T1000 (cell line): Measurements from ENCODE around the gene ADIPOQ.
"Not testable (repeated sequence)": the region's sequence is repeated elsewhere in the genome, so short reads cannot be mapped to it uniquely, and the experiment has no call there.

Experiments
- DNase-seq: peaks from one replicate; lab custom pipeline; 2025; ENCODE audit warnings: mixed read lengths; lab: John Stamatoyannopoulos, UW

The ADIPOQ gene

DNA sequence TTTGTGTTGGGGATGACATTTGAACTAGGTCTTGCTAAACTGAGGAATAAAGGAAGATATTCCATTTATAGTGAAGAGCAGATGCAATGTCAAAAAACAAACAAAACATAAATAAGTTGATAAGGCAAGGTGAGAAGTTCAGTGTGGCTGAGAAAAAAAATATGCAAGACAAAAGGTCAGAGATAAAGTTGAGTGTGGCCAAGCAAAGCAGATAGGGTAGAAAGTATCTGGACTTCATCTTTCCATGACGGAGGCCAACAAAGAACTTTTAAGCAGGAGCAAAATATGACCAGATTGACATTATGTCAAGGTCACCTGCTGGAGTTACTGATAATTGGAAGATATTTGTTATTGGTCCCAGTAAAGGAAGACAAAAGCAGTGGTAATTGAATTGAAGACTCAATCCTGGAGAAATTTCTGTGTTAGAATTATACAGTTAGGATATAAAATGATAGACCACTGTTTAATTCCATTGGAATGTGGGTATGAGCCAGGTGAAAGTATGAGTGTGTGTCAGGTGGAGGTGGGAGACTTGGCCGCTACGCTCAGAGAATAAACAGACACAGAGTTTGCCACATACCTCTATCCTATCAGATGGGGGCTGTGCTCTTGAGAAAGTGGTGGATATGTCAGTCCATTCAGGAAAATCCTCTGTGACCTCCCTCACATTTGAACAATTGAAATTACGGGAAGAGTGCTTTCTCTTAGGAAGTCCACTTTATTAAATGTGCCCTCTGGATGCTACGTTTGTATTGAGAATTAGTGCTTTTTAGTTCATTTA lies 28.1 kb downstream of the ADIPOQ start:
- DNase-seq, result no peak

DNA sequence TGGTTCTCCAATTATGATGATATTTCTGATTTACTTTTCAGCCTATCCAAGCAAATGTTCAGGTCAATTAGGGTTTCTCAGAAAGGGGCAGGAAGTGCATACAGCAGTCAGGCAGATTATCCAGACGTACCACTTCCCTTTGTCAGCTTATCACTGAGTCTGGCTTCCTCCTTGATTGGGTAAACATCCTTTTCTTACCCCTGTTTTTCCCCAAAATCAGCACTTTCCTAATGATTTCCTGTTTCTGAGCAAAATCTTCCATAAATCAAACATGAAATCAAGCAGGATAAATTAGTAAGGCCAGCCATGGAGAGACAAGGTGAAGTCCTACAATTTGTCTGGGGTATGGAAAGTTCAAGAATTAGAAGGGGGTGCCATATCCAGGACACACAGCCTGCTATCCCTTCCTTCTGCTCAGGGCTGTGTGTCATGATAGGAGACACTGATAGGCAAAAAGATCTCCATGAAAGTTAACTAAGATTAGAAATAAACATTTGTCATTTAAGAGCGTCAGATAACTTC lies 29.0 kb downstream of the ADIPOQ start:
- no peak for DNase-seq

DNA sequence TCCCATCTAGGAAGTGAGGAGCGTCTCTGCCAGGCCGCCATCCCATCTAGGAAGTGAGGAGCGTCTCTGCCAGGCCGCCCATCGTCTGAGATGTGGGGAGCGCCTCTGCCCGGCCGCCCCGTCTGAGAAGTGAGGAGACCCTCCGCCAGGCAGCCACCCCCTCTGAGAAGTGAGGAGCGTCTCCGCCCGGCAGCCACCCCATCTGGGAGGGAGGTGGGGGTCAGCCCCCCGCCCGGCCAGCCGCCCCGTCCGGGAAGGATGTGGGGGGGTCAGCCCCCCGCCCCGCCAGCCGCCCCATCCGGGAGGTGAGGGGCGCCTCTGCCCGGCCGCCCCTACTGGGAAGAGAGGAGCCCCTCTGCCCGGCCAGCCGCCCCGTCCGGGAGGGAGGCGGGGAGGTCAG lies 31.3 kb downstream of the ADIPOQ start:
- DNase-seq, result not testable (repeated sequence)

DNA sequence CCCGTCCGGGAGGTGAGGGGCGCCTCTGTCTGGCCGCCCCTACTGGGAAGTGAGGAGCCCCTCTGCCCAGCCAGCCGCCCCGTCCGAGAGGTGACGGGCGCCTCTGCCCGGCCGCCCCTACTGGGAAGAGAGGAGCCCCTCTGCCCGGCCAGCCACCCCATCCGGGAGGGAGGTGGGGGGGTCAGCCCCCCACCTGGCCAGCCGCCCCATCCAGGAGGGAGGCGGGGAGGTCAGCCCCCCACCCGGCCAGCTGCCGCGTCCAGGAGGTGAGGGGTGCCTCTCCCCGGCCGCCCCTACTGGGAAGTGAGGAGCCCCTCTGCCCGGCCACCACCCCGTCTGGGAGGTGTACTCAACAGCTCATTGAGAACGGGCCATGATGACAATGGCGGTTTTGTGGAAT lies 31.7 kb downstream of the ADIPOQ start:
- not testable (repeated sequence) for DNase-seq

DNA sequence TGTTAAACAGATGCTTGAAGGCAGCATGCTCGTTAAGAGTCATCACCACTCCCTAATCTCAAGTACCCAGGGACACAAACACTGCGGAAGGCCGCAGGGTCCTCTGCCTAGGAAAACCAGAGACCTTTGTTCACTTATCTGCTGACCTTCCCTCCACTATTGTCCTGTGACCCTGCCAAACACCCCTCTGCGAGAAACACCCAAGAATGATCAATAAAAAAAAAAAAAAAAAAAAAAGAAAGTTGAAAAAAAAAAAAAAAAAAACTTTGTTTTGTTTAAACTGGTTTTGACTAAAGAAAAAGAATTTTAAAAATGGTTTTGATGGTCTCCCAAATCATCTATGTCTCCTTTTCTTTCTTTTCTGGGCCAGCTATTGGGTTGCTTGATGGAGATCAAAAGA lies 32.3 kb downstream of the ADIPOQ start:
- not testable (repeated sequence) for DNase-seq

DNA sequence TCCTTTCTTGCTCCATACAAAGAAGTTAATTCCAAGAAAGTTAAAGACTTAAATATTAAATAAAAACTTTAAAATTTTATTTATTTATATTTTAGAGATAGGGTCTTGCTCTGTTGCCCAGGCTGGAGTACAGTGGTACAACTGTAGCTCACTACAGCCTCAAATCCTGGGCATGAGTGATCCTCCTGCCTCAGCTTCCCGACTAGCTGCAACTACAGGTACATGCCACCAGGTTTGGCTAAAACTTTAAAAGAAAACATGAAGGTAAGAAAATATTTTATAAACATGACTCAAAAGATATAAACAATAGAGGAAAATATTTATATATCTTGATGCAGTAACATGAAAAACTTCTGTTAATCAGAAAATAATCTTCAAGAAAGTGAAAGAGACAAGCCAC lies 33.2 kb downstream of the ADIPOQ start:
- no peak for DNase-seq

DNA sequence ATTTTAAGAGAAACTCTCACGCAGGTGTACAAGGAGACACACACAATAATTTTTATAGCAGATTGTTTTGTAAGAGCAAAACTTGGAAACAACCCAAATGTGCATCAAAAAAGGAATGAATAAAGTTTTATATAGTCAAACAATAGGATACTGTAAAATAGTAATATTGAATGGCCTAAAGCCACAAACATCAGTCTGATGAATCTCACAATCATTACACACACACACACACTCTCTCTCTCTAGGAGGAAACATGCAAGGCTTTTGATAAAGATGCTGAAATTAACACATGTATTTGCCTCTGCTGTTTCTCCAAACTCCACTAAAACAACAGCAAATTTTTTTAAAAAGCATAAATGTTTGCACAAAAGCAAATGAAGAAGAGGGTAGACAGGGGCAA lies 37.3 kb downstream of the ADIPOQ start:
- DNase-seq, result no peak

DNA sequence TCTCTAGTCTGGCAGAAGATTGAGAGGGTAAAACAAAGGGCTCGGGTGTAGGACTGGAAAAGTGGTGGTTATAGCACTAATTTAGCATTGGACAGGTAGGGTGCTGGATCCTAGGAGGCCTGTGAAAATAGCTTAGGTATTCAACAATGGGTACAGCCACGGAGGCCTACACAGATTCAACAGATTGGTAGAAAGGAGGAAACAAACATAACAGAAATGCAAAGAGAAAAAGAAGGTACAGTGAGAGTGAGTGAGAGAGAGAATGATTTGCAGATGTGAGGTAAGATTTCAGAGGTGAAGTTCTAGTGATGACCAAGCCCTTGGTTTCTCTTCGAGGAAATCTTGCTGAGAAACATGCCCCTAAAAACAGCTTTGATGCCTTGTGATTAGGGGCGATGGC lies 37.9 kb downstream of the ADIPOQ start:
- no peak for DNase-seq

DNA sequence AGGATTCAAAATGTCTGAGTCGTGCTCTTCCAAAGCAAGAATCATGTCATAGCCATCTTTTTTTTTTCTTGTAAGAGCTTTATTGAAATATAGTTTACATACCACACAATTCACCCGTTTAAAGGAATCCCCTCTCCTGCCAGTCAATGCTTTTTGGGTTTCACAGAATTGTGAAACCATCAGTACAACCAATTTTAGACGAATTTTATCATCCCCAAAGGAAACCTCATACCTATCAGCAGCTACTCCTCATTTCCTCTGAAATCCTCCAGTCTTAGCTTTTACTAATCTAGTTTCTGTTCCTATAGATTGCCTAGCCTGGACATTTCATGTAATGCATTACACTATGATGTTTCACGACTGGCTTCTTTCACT lies 39.6 kb downstream of the ADIPOQ start:
- DNase-seq, result no peak

DNA sequence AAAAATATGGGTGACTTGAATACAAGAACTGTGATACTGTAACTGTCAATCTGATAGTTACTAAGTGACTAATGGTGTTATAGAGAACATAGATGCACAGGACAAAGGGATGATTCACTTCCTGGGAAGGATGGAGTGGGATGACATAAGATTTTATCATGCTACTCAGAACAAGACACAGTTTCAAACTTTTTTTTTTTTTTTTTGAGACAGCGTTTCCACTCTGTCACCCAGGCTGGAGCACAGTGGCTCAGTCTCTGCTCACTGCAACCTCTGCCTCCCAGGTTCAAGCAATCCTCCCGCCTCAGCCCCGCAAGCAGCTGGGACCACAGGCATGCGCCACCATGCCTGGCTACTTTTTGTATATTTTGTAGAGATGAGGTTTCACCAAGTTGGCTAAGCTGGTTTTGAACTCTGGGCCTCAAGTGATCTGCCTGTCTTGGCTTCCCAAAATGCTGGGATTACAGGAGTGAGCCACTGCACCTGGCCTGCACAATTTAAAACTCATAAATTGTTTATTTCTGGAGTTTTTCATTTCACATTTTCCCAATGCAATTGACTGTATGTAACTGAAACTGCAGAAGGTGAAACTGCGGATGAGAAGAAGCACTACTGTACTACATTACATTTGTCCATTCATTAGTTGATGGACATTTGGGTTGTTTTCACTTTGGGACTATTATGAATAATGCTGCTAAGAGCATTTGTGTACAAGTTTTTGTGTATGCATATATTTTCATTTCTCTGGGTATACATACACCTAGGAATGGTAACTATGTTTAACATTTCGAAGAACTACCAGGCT lies 40.6 kb downstream of the ADIPOQ start:
- no peak for DNase-seq

DNA sequence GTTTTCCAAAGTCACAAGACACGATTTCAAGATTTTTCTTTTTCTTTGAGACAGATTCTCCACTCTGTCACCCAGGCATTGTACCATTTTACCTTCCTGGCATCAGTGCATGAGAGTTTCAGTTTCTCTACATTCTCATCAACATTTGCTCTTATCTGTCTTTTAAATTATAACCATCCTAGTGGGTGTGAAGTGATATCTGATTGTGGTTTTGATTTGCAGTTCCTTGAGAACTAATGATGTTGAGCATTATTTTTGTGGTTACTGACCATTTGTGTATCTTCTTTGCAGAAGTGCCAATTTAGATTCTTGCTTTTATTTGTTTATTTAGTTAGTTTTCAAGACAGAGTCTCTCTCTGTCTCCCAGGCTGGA lies 41.2 kb downstream of the ADIPOQ start:
- no peak for DNase-seq

DNA sequence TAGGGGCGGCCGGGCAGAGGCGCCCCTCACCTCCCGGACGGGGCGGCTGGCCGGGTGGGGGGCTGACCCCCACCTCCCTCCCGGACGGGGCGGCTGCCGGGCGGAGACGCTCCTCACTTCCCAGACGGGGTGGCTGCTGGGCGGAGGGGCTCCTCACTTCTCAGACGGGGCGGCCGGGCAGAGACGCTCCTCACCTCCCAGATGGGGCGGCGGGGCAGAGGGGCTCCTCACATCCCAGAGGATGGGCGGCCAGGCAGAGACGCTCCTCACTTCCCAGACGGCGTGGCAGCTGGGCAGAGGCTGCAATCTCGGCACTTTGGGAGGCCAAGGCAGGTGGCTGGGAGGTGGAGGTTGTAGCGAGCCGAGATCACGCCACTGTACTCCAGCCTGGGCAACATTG lies 42.4 kb downstream of the ADIPOQ start:
- not testable (repeated sequence) for DNase-seq

DNA sequence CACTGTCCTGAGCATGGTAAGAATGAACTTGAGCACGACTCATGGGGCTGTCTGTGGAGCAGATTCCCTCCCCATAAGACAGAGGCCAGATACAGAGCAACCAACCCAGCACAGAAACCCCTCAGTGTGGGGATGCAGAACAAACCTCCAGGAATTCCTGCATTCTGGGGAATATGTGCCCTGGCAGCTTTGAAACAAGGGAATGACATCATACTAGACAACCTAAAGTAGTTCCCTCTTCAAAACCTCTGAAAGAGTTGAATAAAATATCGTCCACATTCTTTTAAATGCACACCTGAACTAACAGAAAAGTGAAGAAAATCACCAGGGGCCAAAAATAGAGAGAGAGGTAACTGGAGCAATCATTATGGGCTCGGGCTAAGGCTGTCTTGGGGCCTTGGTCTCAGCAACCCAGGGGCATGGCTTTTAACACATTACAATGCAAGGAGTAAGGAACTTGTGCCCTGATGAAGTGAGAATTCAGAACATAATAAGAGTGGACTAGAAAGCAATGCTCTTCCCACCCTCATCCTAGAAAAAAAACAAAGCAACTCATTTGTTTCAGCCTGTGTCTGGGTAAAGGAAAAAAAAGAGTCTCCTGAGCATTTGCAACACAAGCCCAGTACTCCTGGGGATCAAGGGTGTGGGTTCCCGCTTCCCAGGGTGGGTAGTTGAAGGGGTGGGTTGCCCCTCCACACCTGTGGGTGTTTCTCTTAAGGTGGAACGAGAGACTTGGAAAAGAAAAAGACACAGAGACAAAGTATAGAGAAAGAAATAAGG lies 43.9 kb downstream of the ADIPOQ start:
- DNase-seq, result no peak

DNA sequence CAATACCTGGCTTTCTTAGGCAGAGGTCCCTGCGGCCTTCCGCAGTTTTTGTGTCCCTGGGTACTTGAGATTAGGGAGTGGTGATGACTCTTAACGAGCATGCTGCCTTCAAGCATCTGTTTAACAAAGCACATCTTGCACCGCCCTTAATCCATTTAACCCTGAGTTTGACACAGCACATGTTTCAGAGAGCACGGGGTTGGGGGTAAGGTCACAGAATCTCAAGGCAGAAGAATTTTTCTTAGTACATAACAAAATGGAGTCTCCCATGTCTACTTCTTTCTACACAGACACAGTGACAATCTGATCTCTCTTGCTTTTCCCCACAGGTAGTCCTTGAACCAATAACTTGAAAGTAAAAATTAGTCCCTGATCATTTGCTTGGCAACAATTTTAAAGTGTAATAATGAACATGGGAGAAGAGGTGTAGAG lies 45.0 kb downstream of the ADIPOQ start:
- not testable (repeated sequence) for DNase-seq

DNA sequence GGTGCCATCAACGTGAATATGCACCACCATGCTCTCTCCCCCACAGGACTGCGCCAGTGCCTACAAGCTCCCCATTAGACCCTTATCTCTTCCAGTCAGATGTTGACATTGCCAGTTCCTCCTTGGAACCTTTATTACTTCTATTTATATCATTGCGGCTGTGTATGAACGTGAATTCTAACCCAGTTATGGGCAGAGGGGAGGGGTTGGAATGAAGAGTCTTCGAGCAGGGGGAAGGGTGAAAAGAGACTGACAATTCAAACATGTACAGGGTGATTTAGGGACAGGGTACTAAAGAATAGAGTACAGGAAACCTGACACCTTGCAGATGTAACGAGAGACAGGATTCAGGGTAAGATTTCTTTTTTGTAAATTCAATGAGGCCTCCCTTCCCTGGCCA lies 46.1 kb downstream of the ADIPOQ start:
- DNase-seq, result no peak

DNA sequence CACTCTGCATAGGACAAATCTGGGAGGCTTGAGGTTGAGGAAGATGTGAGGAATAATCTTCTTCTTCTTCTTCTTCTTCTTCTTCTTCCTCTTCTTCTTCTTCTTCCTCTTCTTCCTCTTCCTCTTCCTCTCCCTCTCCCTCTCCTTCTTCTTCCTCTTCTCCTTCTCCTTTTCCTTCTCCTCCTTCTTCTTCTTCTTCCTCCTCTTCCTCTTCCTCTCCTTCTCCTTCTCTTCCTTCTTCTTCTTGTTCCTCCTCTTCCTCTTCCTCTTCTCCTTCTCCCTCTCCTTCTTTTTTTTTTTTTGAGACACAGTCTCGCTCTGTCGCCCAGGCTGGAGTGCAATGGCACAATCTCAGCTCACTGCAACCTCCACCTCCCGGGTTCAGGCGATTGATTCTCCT lies 47.2 kb downstream of the ADIPOQ start:
- DNase-seq, result not testable (repeated sequence)

DNA sequence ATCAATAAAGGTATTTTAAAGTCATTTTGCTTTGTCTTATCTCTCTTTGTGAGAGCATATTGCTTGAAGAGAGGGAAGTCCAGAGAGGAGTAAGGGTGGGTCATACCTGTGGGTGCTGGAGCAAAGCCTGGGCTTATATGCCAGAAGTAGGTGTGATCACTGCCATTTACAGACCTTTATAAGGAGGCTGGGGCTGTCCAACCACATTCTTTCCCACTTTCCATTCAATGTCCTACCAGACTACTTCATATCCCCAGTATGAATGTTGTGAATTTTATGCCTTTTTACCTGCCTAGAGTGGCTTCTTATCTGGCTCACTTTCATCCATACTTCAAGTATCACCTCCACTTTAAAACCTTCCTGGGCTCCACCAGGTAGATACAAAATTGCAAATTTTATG lies 48.4 kb downstream of the ADIPOQ start:
- DNase-seq, result no peak

DNA sequence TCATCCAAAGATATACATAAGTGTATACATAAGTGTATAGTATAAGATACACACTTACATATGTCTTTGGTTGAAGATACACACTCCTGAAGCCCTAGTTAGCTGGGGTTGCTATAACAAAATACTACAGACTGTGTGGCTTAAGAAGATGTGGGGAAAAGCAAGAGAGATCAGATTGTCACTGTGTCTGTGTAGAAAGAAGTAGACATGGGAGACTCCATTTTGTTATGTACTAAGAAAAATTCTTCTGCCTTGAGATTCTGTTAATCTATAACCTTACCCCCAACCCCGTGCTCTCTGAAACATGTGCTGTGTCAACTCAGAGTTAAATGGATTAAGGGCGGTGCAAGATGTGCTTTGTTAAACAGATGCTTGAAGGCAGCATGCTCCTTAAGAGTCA lies 50.6 kb downstream of the ADIPOQ start:
- not testable (repeated sequence) for DNase-seq

DNA sequence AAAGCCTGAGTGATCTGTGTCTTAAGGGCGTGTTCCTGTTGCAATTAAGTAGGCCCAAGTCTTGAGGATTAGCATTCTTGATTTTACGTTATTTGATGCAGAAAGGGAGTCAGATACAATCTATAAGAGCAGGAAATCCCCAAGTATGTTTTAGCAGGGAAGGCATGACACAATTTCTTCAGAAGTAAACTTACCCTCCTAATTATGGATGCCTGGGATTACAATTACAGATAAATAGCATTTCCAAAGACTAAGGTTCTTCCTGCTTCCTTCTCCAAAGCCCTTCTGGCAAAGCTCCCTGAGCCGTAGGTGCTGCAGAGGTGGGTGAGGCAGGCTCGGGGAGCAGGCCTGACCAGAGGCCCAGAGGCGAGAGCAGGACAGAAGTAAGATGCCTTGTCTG lies 52.9 kb downstream of the ADIPOQ start:
- no peak for DNase-seq

DNA sequence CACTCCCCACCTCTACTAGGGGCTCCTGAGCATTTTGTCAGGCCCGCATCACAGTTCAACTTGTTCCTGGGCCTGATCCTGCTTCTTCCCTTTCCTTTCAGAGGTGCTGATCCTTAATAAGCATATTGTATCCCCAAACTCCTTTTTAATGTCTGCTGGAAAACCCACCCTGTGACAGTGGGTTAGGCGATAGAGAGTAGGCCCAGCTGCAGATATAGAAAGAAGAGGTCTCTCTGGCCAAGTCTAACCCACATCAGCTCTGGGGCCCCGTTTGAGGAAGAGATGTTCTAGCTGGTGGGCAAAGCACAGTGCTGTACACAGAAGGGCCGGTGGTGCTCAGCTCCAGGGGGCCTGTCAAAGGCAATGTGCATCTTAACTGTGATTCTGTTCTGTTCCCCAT lies 53.5 kb downstream of the ADIPOQ start:
- DNase-seq, result no peak

DNA sequence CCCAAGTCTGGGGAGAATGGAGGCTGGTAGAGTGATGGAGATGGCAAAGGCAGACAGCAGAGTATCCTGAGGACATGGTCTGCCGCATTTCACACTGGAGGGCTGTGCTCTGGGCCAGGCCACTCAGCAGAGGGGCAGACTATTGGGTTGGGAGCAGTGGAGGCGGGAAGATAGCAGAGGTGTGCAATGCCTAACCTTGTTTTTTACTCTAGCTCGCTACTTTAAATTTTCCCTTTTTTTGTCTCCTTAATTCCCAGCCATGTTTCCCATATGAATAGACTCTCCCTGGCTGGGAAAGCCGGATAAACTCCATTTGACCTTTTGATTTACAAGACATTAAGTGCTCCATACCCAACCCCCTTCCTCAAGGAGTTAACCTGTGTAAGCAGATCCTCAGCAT lies 54.4 kb downstream of the ADIPOQ start:
- no peak for DNase-seq

DNA sequence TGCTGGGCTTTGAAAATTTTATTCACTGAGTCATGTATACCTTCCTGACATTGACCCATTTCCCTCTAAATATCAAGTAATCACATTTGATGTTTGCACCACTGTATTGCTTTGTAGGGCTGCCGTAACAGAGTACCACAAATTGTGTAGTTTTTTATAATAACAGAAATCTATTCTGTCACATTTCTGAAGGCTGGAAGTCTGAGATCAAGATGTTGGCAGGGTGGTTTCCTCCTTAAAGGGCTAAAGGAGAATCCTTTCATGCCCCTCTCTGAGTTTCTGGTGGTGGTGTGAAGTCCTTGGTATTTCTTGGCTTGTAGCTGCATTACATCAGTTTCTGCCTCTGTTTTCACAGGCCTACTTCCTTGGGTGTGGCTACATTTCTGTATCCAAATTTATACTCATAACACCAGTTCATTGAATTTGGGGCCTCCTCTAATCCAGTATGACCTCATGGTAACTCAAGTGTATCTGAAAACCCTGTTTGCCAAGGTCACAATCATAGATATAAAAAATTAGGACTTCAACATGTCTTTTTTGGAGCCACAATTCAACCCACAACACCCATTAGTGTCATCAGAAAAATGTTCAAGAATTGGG lies 58.7 kb downstream of the ADIPOQ start:
- DNase-seq, result no peak
